Measurements from ENCODE around the gene SLC10A3. TPM values are rescaled to one million over a fixed set of nuclear protein-coding genes. Genes with fewer than 3 reads are reported as not detected.

The SLC10A3 gene
- total and polyA plus RNA-seq, 10 of the 15 experiments (the other 5 are each of a cell fraction or from before 2014, with no cell fraction given) = 1.7 to 23.5 (median 11.0) TPM

DNA sequence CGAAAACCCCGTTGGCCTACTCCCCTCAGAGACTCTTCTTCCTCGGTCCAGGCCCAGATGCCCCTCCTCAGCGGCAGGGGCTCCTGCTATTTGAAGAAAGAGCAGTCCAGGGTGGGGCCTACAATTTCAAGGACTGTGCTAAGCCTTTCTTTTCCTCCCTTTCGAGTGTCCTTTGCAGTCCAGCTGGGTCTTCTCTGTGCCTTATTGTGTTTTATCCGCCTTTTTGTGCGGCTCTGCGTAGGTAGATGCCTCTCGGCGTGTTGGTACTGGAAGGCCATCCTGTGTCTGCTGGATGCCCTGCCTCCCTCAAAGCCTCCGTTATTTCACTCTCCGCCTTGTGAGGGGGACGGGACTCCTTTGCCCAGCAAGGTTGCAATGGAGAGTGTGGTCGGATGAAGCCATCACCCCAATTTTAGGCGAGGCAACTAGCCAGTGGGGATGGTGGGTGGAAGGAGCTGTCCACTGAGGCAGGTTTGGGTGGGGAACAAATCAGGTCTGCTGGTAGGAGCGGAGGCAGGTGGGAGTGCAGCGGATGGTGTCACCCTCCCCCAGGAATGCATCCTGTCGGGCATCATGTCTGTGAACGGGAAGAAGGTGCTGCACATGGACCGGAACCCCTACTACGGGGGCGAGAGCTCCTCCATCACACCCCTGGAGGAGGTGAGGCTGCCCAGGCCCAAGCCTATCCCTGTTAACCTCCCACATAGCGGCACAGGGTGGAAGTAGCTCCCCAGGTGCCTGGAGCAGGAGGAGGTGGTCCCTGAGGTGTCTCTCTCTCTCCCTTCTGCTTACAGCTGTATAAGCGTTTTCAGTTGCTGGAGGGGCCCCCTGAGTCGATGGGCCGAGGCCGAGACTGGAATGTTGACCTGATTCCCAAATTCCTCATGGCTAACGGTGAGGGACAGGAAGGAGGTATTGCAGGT lies 52.2 kb downstream of the SLC10A3 start:
- FAIRE-seq = no peak

More for the DNA sequence above, 52.2 kb downstream of the SLC10A3 start:
- Histone ChIP-seq H3K9ac (ENCODE audit: control insufficient read depth, insufficient read depth, low read length) (peak overlapping the region; percentile 56; the same call in 1 of the 2 replicates), H2AFZ (ENCODE audit: control insufficient read depth, low read depth, low read length) (no peak overlapping the region), H3K36me3 (ENCODE audit: control insufficient read depth in 2 of 2, insufficient read depth in 2 of 2, low read length in 1 of 2) (peaks cover 0 to 5% of the 10 kb centered on the region in 2 experiments; a peak in 1 of 4 replicates), H3K9me3 (replicated peaks; ENCODE audit: control insufficient read depth, insufficient read depth, low read length) (no peaks in the 10 kb centered on the region; the same call in 2 of the 3 replicates), H3K79me2 (ENCODE audit: control insufficient read depth, insufficient read depth, low read length) (peaks cover 21% of the 10 kb centered on the region), H3K4me2 (ENCODE audit: control insufficient read depth, insufficient read depth) (peak overlapping the region; percentile 84), H3K4me3 (peak overlapping the region; percentile 74), H3K27ac (ENCODE audit: control insufficient read depth, insufficient read depth) (no peak overlapping the region), H3K4me1 (ENCODE audit: control insufficient read depth, insufficient read depth, low read length) (no peaks in the 10 kb centered on the region), H3K27me3 (replicated peaks in 1 of 2; ENCODE audit: control insufficient read depth in 2 of 2, insufficient read depth in 2 of 2, low read length in 1 of 2) (no peaks in the 10 kb centered on the region), H4K20me1 (ENCODE audit: control insufficient read depth, insufficient read depth) (no peaks in the 10 kb centered on the region)
- CTCF ChIA-PET = no interaction called here
- SMC1A ChIA-PET (ENCODE audit: uncharacterized antibody, unreplicated experiment) = no interaction called here
- RAD21 ChIA-PET (ENCODE audit: unreplicated experiment) = no interaction called here
- no peak for DNase-seq (ENCODE audit: low read depth, low spot score)
- in situ Hi-C loops (cut with MboI) = no loop called here
- ATAC-seq = no peak
- no TSS peak for BruUV-seq (replicated peaks)
- no peak for TF ChIP-seq MEF2B (IDR thresholded peaks at IDR 0.05; ENCODE audit: partially characterized antibody, poor library complexity, severe bottlenecking)
- TF ChIP-seq, protein P1, sequence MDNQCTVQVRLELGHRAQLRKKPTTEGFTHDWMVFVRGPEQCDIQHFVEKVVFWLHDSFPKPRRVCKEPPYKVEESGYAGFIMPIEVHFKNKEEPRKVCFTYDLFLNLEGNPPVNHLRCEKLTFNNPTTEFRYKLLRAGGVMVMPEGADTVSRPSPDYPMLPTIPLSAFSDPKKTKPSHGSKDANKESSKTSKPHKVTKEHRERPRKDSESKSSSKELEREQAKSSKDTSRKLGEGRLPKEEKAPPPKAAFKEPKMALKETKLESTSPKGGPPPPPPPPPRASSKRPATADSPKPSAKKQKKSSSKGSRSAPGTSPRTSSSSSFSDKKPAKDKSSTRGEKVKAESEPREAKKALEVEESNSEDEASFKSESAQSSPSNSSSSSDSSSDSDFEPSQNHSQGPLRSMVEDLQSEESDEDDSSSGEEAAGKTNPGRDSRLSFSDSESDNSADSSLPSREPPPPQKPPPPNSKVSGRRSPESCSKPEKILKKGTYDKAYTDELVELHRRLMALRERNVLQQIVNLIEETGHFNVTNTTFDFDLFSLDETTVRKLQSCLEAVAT (IDR thresholded peaks at IDR 0.05) = peak; percentile 54; the same call in 1 of the 2 replicates
- intact Hi-C loops (cut with micrococcal nuclease; ENCODE audit: unreplicated experiment) = loop anchor here (5.0 kb wide), 2 partner anchors 39 to 41 kb away; partner anchors contain the start of genes LAGE3 and RPL10
- POLR2A ChIA-PET = interaction anchor here (0.7 to 1.7 kb wide), 4 partner anchors 11 to 52 kb away, joined by 3 read pairs; partner anchors contain the start of genes RPL10 and SLC10A3
- 61% methylated on average over 28 of the region's 28 CpGs for whole genome bisulfite sequencing (ENCODE audit: insufficient coverage, insufficient replicate concordance, low lambda C conversion rate, missing lambda C conversion rate)

Small RNAs within 50 kb of the gene (microRNA-seq; reads per million reads assigned to microRNA genes)
- gene MIR6858 = not detected

Small RNAs within 50 kb of the gene (small RNA-seq; reads per million reads assigned to genes)
- gene MIR6858 = 0.35 reads per million
- not detected for gene RN7SL697P

Other genes starting within 250 kb of the SLC10A3 start
Only the 7 nearest of the 20 such genes appear.
- 46.6 and 59.9 TPM in 2 replicates for gene GDI1, start 53.5 kb downstream of the SLC10A3 start, total RNA-seq (2014; rRNA removed)
- gene GDI1, start 53.5 kb downstream of the SLC10A3 start, total RNA-seq (2014; rRNA removed; fragmentation: Illumina TruSeq; extraction: Trizol) = 22.2 and 22.7 TPM in 2 replicates
- gene GDI1, start 53.5 kb downstream of the SLC10A3 start, total RNA-seq (2021) = 57.9 and 61.3 TPM in 2 replicates
- 48.1 and 102 TPM in 2 replicates for gene GDI1, start 53.5 kb downstream of the SLC10A3 start, polyA plus RNA-seq (2011; rRNA removed)
- gene GDI1, start 53.5 kb downstream of the SLC10A3 start, polyA plus RNA-seq (2014; fragmentation: Illumina TruSeq; extraction: Trizol) = 45.1 and 64.1 TPM in 2 replicates
- gene GDI1, start 53.5 kb downstream of the SLC10A3 start, polyA plus RNA-seq (2014; fragmentation: Nextera tagmentation; extraction: Ambion mirVana) = 1 to 10 TPM in 1 of 2 experiments, under 1 TPM in 1; 0.92 to 4.3 TPM
- 82.1 and 101 TPM in 2 replicates for gene GDI1, start 53.5 kb downstream of the SLC10A3 start, polyA plus RNA-seq (2014; rRNA removed)
- gene GDI1, start 53.5 kb downstream of the SLC10A3 start, polyA plus RNA-seq (2016; fragmentation: Nextera tagmentation; extraction: Ambion mirVana) = 10 to 100 TPM; 34.5 to 39.3 TPM
- 25.8 and 32.1 TPM in 2 replicates for gene FAM50A, start 46.5 kb downstream of the SLC10A3 start, total RNA-seq (2014; rRNA removed)
- gene FAM50A, start 46.5 kb downstream of the SLC10A3 start, total RNA-seq (2014; rRNA removed; fragmentation: Illumina TruSeq; extraction: Trizol) = 37.0 and 39.5 TPM in 2 replicates
- gene FAM50A, start 46.5 kb downstream of the SLC10A3 start, total RNA-seq (2021) = 44.3 and 46.7 TPM in 2 replicates
- gene FAM50A, start 46.5 kb downstream of the SLC10A3 start, polyA plus RNA-seq (2011; rRNA removed) = 23.0 and 30.2 TPM in 2 replicates
- gene FAM50A, start 46.5 kb downstream of the SLC10A3 start, polyA plus RNA-seq (2014; fragmentation: Illumina TruSeq; extraction: Trizol) = 32.9 and 43.9 TPM in 2 replicates
- gene FAM50A, start 46.5 kb downstream of the SLC10A3 start, polyA plus RNA-seq (2014; fragmentation: Nextera tagmentation; extraction: Ambion mirVana) = 1 to 10 TPM; 4.2 to 5.4 TPM
- gene FAM50A, start 46.5 kb downstream of the SLC10A3 start, polyA plus RNA-seq (2014; rRNA removed) = 45.8 and 51.3 TPM in 2 replicates
- 10 to 100 TPM; 20.4 to 40.9 TPM for gene FAM50A, start 46.5 kb downstream of the SLC10A3 start, polyA plus RNA-seq (2016; fragmentation: Nextera tagmentation; extraction: Ambion mirVana)
- gene PLXNA3, start 32.3 kb downstream of the SLC10A3 start, total RNA-seq (2014; rRNA removed) = 2.7 and 3.6 TPM in 2 replicates
- 3.3 and 3.7 TPM in 2 replicates for gene PLXNA3, start 32.3 kb downstream of the SLC10A3 start, total RNA-seq (2014; rRNA removed; fragmentation: Illumina TruSeq; extraction: Trizol)
- 19.2 and 26.8 TPM in 2 replicates for gene PLXNA3, start 32.3 kb downstream of the SLC10A3 start, total RNA-seq (2021)
- gene PLXNA3, start 32.3 kb downstream of the SLC10A3 start, polyA plus RNA-seq (2011; rRNA removed) = 3.2 and 11.0 TPM in 2 replicates
- 4.8 and 10.8 TPM in 2 replicates for gene PLXNA3, start 32.3 kb downstream of the SLC10A3 start, polyA plus RNA-seq (2014; fragmentation: Illumina TruSeq; extraction: Trizol)
- under 1 TPM; 0.26 to 0.32 TPM for gene PLXNA3, start 32.3 kb downstream of the SLC10A3 start, polyA plus RNA-seq (2014; fragmentation: Nextera tagmentation; extraction: Ambion mirVana)
- gene PLXNA3, start 32.3 kb downstream of the SLC10A3 start, polyA plus RNA-seq (2014; rRNA removed) = 14.5 and 20.1 TPM in 2 replicates
- gene PLXNA3, start 32.3 kb downstream of the SLC10A3 start, polyA plus RNA-seq (2016; fragmentation: Nextera tagmentation; extraction: Ambion mirVana) = 1 to 10 TPM; 3.0 to 3.4 TPM
- 32.0 and 34.6 TPM in 2 replicates for gene LAGE3, start 11.3 kb downstream of the SLC10A3 start, total RNA-seq (2014; rRNA removed)
- 8.9 and 9.5 TPM in 2 replicates for gene LAGE3, start 11.3 kb downstream of the SLC10A3 start, total RNA-seq (2014; rRNA removed; fragmentation: Illumina TruSeq; extraction: Trizol)
- gene LAGE3, start 11.3 kb downstream of the SLC10A3 start, total RNA-seq (2021) = 26.2 and 27.6 TPM in 2 replicates
- 6.1 and 11.8 TPM in 2 replicates for gene LAGE3, start 11.3 kb downstream of the SLC10A3 start, polyA plus RNA-seq (2011; rRNA removed)
- 1.0 and 6.4 TPM in 2 replicates for gene LAGE3, start 11.3 kb downstream of the SLC10A3 start, polyA plus RNA-seq (2014; fragmentation: Illumina TruSeq; extraction: Trizol)
- 10 to 100 TPM in 1 of 2 experiments, 1 to 10 TPM in 1; 5.3 to 10.2 TPM for gene LAGE3, start 11.3 kb downstream of the SLC10A3 start, polyA plus RNA-seq (2014; fragmentation: Nextera tagmentation; extraction: Ambion mirVana)
- 28.5 and 31.7 TPM in 2 replicates for gene LAGE3, start 11.3 kb downstream of the SLC10A3 start, polyA plus RNA-seq (2014; rRNA removed)
- 10 to 100 TPM; 62.8 to 63.7 TPM for gene LAGE3, start 11.3 kb downstream of the SLC10A3 start, polyA plus RNA-seq (2016; fragmentation: Nextera tagmentation; extraction: Ambion mirVana)
- gene UBL4A, start 4.0 kb downstream of the SLC10A3 start, total RNA-seq (2014; rRNA removed) = 44.2 and 45.6 TPM in 2 replicates
- gene UBL4A, start 4.0 kb downstream of the SLC10A3 start, total RNA-seq (2014; rRNA removed; fragmentation: Illumina TruSeq; extraction: Trizol) = 24.7 and 26.0 TPM in 2 replicates
- gene UBL4A, start 4.0 kb downstream of the SLC10A3 start, total RNA-seq (2021) = 34.3 and 38.0 TPM in 2 replicates
- 14.4 and 20.4 TPM in 2 replicates for gene UBL4A, start 4.0 kb downstream of the SLC10A3 start, polyA plus RNA-seq (2011; rRNA removed)
- 12.2 and 30.0 TPM in 2 replicates for gene UBL4A, start 4.0 kb downstream of the SLC10A3 start, polyA plus RNA-seq (2014; fragmentation: Illumina TruSeq; extraction: Trizol)
- gene UBL4A, start 4.0 kb downstream of the SLC10A3 start, polyA plus RNA-seq (2014; fragmentation: Nextera tagmentation; extraction: Ambion mirVana) = 1 to 10 TPM; 4.2 to 7.0 TPM
- 41.1 and 43.1 TPM in 2 replicates for gene UBL4A, start 4.0 kb downstream of the SLC10A3 start, polyA plus RNA-seq (2014; rRNA removed)
- 10 to 100 TPM; 49.8 to 49.9 TPM for gene UBL4A, start 4.0 kb downstream of the SLC10A3 start, polyA plus RNA-seq (2016; fragmentation: Nextera tagmentation; extraction: Ambion mirVana)
- gene FAM3A, start 25.6 kb upstream of the SLC10A3 start, total RNA-seq (2014; rRNA removed) = 11.0 and 16.3 TPM in 2 replicates
- gene FAM3A, start 25.6 kb upstream of the SLC10A3 start, total RNA-seq (2014; rRNA removed; fragmentation: Illumina TruSeq; extraction: Trizol) = 6.1 and 6.2 TPM in 2 replicates
- 17.6 and 20.6 TPM in 2 replicates for gene FAM3A, start 25.6 kb upstream of the SLC10A3 start, total RNA-seq (2021)
- 3.6 and 6.6 TPM in 2 replicates for gene FAM3A, start 25.6 kb upstream of the SLC10A3 start, polyA plus RNA-seq (2011; rRNA removed)
- gene FAM3A, start 25.6 kb upstream of the SLC10A3 start, polyA plus RNA-seq (2014; fragmentation: Illumina TruSeq; extraction: Trizol) = 2.1 and 5.0 TPM in 2 replicates
- gene FAM3A, start 25.6 kb upstream of the SLC10A3 start, polyA plus RNA-seq (2014; fragmentation: Nextera tagmentation; extraction: Ambion mirVana) = 1 to 10 TPM in 1 of 2 experiments, under 1 TPM in 1; 0.29 to 1.1 TPM
- gene FAM3A, start 25.6 kb upstream of the SLC10A3 start, polyA plus RNA-seq (2014; rRNA removed) = 21.1 and 24.5 TPM in 2 replicates
- 10 to 100 TPM; 17.6 to 17.9 TPM for gene FAM3A, start 25.6 kb upstream of the SLC10A3 start, polyA plus RNA-seq (2016; fragmentation: Nextera tagmentation; extraction: Ambion mirVana)
- gene G6PD, start 56.2 kb upstream of the SLC10A3 start, total RNA-seq (2014; rRNA removed) = 26.9 and 35.5 TPM in 2 replicates
- gene G6PD, start 56.2 kb upstream of the SLC10A3 start, total RNA-seq (2014; rRNA removed; fragmentation: Illumina TruSeq; extraction: Trizol) = 17.2 and 19.5 TPM in 2 replicates
- gene G6PD, start 56.2 kb upstream of the SLC10A3 start, total RNA-seq (2021) = 62.5 and 63.4 TPM in 2 replicates
- gene G6PD, start 56.2 kb upstream of the SLC10A3 start, polyA plus RNA-seq (2011; rRNA removed) = 4.5 and 11.5 TPM in 2 replicates
- gene G6PD, start 56.2 kb upstream of the SLC10A3 start, polyA plus RNA-seq (2014; fragmentation: Illumina TruSeq; extraction: Trizol) = 22.3 and 48.4 TPM in 2 replicates
- gene G6PD, start 56.2 kb upstream of the SLC10A3 start, polyA plus RNA-seq (2014; fragmentation: Nextera tagmentation; extraction: Ambion mirVana) = 1 to 10 TPM; 1.6 to 3.8 TPM
- gene G6PD, start 56.2 kb upstream of the SLC10A3 start, polyA plus RNA-seq (2014; rRNA removed) = 38.8 and 47.3 TPM in 2 replicates
- 10 to 100 TPM; 26.2 to 30.7 TPM for gene G6PD, start 56.2 kb upstream of the SLC10A3 start, polyA plus RNA-seq (2016; fragmentation: Nextera tagmentation; extraction: Ambion mirVana)

Measured in GM12878 (cell line).